Mesothelial cell of epicardium (in vitro differentiated cells): ENCODE results near the gene MTHFD2. TPM values are rescaled to one million over a fixed set of nuclear protein-coding genes. Genes with fewer than 3 reads are reported as not detected.
A peak's percentile ranks its signal among the peaks of the same experiment; 100 is the strongest.

Experiments
- DNase-seq, 2 experiments: peaks; one replicate each; pipeline ENCODE4 v3.0.0; 2021; ENCODE audit warnings: low spot score in 2 of 2; ENCODE audit not compliant: unreplicated experiment in 2 of 2
- H3K27ac Mint-ChIP-seq: 2 replicates; pipeline ENCODE4 v1.8.0; 2021; ENCODE audit warnings: mixed read lengths
- H3K27me3 Mint-ChIP-seq: 2 replicates; pipeline ENCODE4 v1.8.0; 2021; ENCODE audit warnings: low read depth, mixed read lengths
- H3K36me3 Mint-ChIP-seq: 2 replicates; pipeline ENCODE4 v1.8.0; 2021; ENCODE audit warnings: mixed read lengths
- H3K4me1 Mint-ChIP-seq: 2 replicates; pipeline ENCODE4 v1.8.0; 2021; ENCODE audit warnings: mixed read lengths
- H3K4me3 Mint-ChIP-seq: 2 replicates; pipeline ENCODE4 v1.8.0; 2021; ENCODE audit warnings: mild to moderate bottlenecking, moderate library complexity, mixed read lengths
- H3K9me3 Mint-ChIP-seq: 2 replicates; pipeline ENCODE4 v1.8.0; 2021; ENCODE audit warnings: mixed read lengths
- CTCF ChIP-seq: fragments of 200-600 bp; sonication (generic); IDR thresholded peaks from one replicate; pipeline ENCODE4 v1.5.0; 2021; ENCODE audit warnings: antibody characterized with exemption; ENCODE audit not compliant: unreplicated experiment
- total RNA-seq: library from RNA; stranded (reverse); gene quantifications from 3 replicates; pipeline ENCODE4 v1.2.1, GENCODE V29; 2021

Gene MTHFD2
- total RNA-seq, 1 donor from 2014 or later = 39.1 TPM

GRCh38 chr2:74188018-74188601 is 10.3 kb upstream of the MTHFD2 start:
- H3K4me3 Mint-ChIP-seq = no peak overlapping the region
- peaks cover 6% of the 10 kb centered on the region for H3K27me3 Mint-ChIP-seq
- no peak for DNase-seq
- peaks cover 4% of the 10 kb centered on the region for H3K4me1 Mint-ChIP-seq
- no peaks in the 10 kb centered on the region for H3K36me3 Mint-ChIP-seq
- no peak for TF ChIP-seq CTCF
- H3K9me3 Mint-ChIP-seq = no peaks in the 10 kb centered on the region
- H3K27ac Mint-ChIP-seq = peak overlapping the region; percentile 37

- Mint-ChIP-seq H3K27me3 (peaks cover 6% of the 10 kb centered on the region), H3K27ac (no peak overlapping the region), H3K4me1 (peaks cover 4% of the 10 kb centered on the region), H3K36me3 (no peaks in the 10 kb centered on the region), H3K9me3 (no peaks in the 10 kb centered on the region), H3K4me3 (no peak overlapping the region)
- TF ChIP-seq CTCF = no peak
- DNase-seq = no peak
These were observed 9.7 kb upstream of the MTHFD2 start for GRCh38 chr2:74188696-74189095.

- H3K27me3 Mint-ChIP-seq = peaks cover 6% of the 10 kb centered on the region
- H3K27ac Mint-ChIP-seq = no peak overlapping the region
- no peak for TF ChIP-seq CTCF
- no peaks in the 10 kb centered on the region for H3K9me3 Mint-ChIP-seq
- H3K4me3 Mint-ChIP-seq = no peak overlapping the region
- H3K36me3 Mint-ChIP-seq = no peaks in the 10 kb centered on the region
- DNase-seq = no peak
- peaks cover 4% of the 10 kb centered on the region for H3K4me1 Mint-ChIP-seq
These were observed 6.6 kb upstream of the MTHFD2 start for GRCh38 chr2:74191596-74192380.

- no peak for TF ChIP-seq CTCF
- peaks cover 15% of the 10 kb centered on the region for H3K4me1 Mint-ChIP-seq
- H3K27ac Mint-ChIP-seq = no peak overlapping the region
- H3K4me3 Mint-ChIP-seq = no peak overlapping the region
- no peak for DNase-seq
- peaks cover 6% of the 10 kb centered on the region for H3K27me3 Mint-ChIP-seq
- H3K9me3 Mint-ChIP-seq = no peaks in the 10 kb centered on the region
- no peaks in the 10 kb centered on the region for H3K36me3 Mint-ChIP-seq
These were observed 3.6 kb upstream of the MTHFD2 start for GRCh38 chr2:74194799-74195198.

- H3K27ac Mint-ChIP-seq = no peak overlapping the region
- no peak for TF ChIP-seq CTCF
- peaks cover 22% of the 10 kb centered on the region for H3K4me1 Mint-ChIP-seq
- no peaks in the 10 kb centered on the region for H3K36me3 Mint-ChIP-seq
- H3K4me3 Mint-ChIP-seq = no peak overlapping the region
- no peaks in the 10 kb centered on the region for H3K27me3 Mint-ChIP-seq
- no peak for DNase-seq
- H3K9me3 Mint-ChIP-seq = no peaks in the 10 kb centered on the region
These were observed 1.4 kb upstream of the MTHFD2 start for GRCh38 chr2:74197049-74197448.
